Measurements from ENCODE around the gene GLIS1.

DNA sequence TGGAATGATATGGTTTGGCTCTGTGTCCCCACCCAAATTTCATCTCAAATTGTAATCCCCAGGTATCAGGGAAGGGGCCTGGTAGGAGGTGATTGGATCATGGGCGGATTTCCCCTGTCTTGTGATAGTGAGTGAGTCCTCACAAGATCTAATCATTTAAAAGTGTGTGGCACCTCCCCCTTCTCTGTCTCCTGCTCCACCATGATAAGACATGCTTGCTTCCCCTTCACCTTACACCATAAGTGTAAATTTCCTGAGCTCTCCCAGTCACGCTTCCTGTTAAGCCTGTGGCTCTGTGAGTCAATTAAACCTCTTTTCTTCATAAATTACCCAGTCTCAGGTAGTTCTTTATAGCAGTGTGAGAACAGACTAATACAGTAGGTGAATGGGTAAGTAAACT is 170.4 kb downstream of the GLIS1 start:
- TF ChIP-seq GATA2 (IDR thresholded peaks at IDR 0.05; ENCODE audit: low read depth, low read length) (no peak), GATA3 (IDR thresholded peaks at IDR 0.05; ENCODE audit: low read depth, low read length) (no peak)

Data from SH-SY5Y (cell line).